WTC11 (cell line): ENCODE data around the gene STXBP1. TPM values are rescaled to one million over a fixed set of nuclear protein-coding genes. Genes with fewer than 3 reads are reported as not detected.

Experiments used
- ATAC-seq: fragments of 200-7000 bp; cut with Tn5 transposase; 2 replicates; pipeline ENCODE4 v1.10.0; 2021; ENCODE audit warnings: mild to moderate bottlenecking, moderate library complexity
- CTCF ChIA-PET: fragments of 300-600 bp; sonication (Branson Sonifier 250); formaldehyde crosslinking; loops from one replicate; lab custom pipeline; 2021; ENCODE audit warnings: antibody characterized with exemption; lab: Charles Lee
- POLR2A ChIA-PET: fragments of 350-600 bp; sonication (Branson Sonifier 250); formaldehyde crosslinking; loops from one replicate; lab custom pipeline; 2021; ENCODE audit warnings: antibody characterized with exemption; lab: Charles Lee
- DNase-seq: peaks from one replicate; pipeline ENCODE4 v3.0.0; 2021; ENCODE audit warnings: low spot score
- H3K27ac Mint-ChIP-seq: 2 replicates; pipeline ENCODE4 v1.8.0; 2021; ENCODE audit warnings: mixed read lengths
- H3K27me3 Mint-ChIP-seq: 2 replicates; pipeline ENCODE4 v1.8.0; 2021; ENCODE audit warnings: low read depth, mild to moderate bottlenecking, moderate library complexity, mixed read lengths
- H3K36me3 Mint-ChIP-seq: 2 replicates; pipeline ENCODE4 v1.8.0; 2021; ENCODE audit warnings: mixed read lengths
- H3K4me1 Mint-ChIP-seq: 2 replicates; pipeline ENCODE4 v1.8.0; 2022; ENCODE audit warnings: mixed read lengths
- H3K4me3 Mint-ChIP-seq: 2 replicates; pipeline ENCODE4 v1.8.0; 2021; ENCODE audit warnings: mild to moderate bottlenecking, moderate library complexity, mixed read lengths
- H3K9me3 Mint-ChIP-seq: 2 replicates; pipeline ENCODE4 v1.8.0; 2021; ENCODE audit warnings: mixed read lengths
- CREM ChIP-seq: sonication (generic); formaldehyde crosslinking; IDR thresholded peaks from 2 replicates; pipeline ENCODE4 v1.8.1; 2022; ENCODE audit warnings: mild to moderate bottlenecking, missing genetic modification reagents, moderate library complexity
- E2F1 ChIP-seq: sonication (generic); formaldehyde crosslinking; IDR thresholded peaks from 2 replicates; pipeline ENCODE4 v1.8.0; 2022; ENCODE audit warnings: mild to moderate bottlenecking, missing genetic modification reagents
- GABPB1 ChIP-seq: sonication (generic); formaldehyde crosslinking; IDR thresholded peaks from 2 replicates; pipeline ENCODE4 v1.8.1; 2023; ENCODE audit warnings: mild to moderate bottlenecking, missing genetic modification reagents
- GTF2I ChIP-seq: fragments of 250-450 bp; sonication (Bioruptor Pico); conservative IDR thresholded peaks from 2 replicates; pipeline ENCODE4 v1.4.0; 2021; ENCODE audit warnings: mild to moderate bottlenecking
- HMGA2 ChIP-seq: fragments of 250-450 bp; sonication (Bioruptor Pico); IDR thresholded peaks from 2 replicates; pipeline ENCODE4 v1.4.0; 2021; ENCODE audit warnings: mild to moderate bottlenecking, moderate library complexity
- MXD4 ChIP-seq: fragments of 250-450 bp; sonication (Bioruptor Pico); IDR thresholded peaks from 2 replicates; pipeline ENCODE4 v1.8.0; 2021; ENCODE audit warnings: mild to moderate bottlenecking, moderate library complexity, borderline replicate concordance
- OVOL2 ChIP-seq: fragments of 250-450 bp; sonication (Bioruptor Pico); IDR thresholded peaks from 2 replicates; pipeline ENCODE4 v1.9.0; 2021; ENCODE audit warnings: mild to moderate bottlenecking, borderline replicate concordance
- PRDM15 ChIP-seq: sonication (generic); formaldehyde crosslinking; IDR thresholded peaks from 2 replicates; pipeline ENCODE4 v1.8.0; 2022; ENCODE audit warnings: missing genetic modification reagents
- SOX15 ChIP-seq: fragments of 250-450 bp; sonication (Bioruptor Pico); IDR thresholded peaks from 2 replicates; pipeline ENCODE4 v1.9.0; 2021; ENCODE audit warnings: mild to moderate bottlenecking
- TCF7 ChIP-seq: sonication (generic); formaldehyde crosslinking; IDR thresholded peaks from 2 replicates; pipeline ENCODE4 v1.8.0; 2022; ENCODE audit warnings: mild to moderate bottlenecking, low read depth, missing genetic modification reagents, moderate library complexity
- ZBTB21 ChIP-seq: sonication (generic); formaldehyde crosslinking; IDR thresholded peaks from 2 replicates; pipeline ENCODE4 v1.8.1; 2023; ENCODE audit warnings: mild to moderate bottlenecking, missing genetic modification reagents, borderline replicate concordance
- ZBTB43 ChIP-seq: sonication (generic); formaldehyde crosslinking; IDR thresholded peaks from 2 replicates; pipeline ENCODE4 v1.8.1; 2023; ENCODE audit warnings: mild to moderate bottlenecking, missing genetic modification reagents
- ZNF121 ChIP-seq: sonication (generic); formaldehyde crosslinking; IDR thresholded peaks from 2 replicates; pipeline ENCODE4 v1.8.0; 2023; ENCODE audit warnings: missing genetic modification reagents
- ZNF281 ChIP-seq: sonication (generic); formaldehyde crosslinking; IDR thresholded peaks from 2 replicates; pipeline ENCODE4 v1.8.0; 2023; ENCODE audit warnings: mild to moderate bottlenecking, missing genetic modification reagents
- total RNA-seq: library from RNA; stranded (reverse); gene quantifications from 3 replicates; pipeline ENCODE4 v1.2.3, GENCODE V29; 2021
- TF ChIP-seq, protein P1 (sequence below): sonication (generic); formaldehyde crosslinking; IDR thresholded peaks from 2 replicates; pipeline ENCODE4 v1.8.0; 2022; ENCODE audit warnings: mild to moderate bottlenecking, missing genetic modification reagents
- TF ChIP-seq, protein P2 (sequence below): sonication (generic); formaldehyde crosslinking; IDR thresholded peaks from 2 replicates; pipeline ENCODE4 v1.8.1; 2022; ENCODE audit warnings: low read depth, mild to moderate bottlenecking, moderate library complexity, missing genetic modification reagents, borderline replicate concordance

STXBP1 gene
- total RNA-seq, 1 experiment from 2014 or later = 37.1 TPM

- H3K4me3 Mint-ChIP-seq = no peak overlapping the region
- CTCF ChIA-PET = interaction anchor here (0.7 kb wide), 1 partner anchor 467 kb away, joined by 3 read pairs; no protein-coding TSS in a partner anchor
- POLR2A ChIA-PET = no interaction called here
- H3K27me3 Mint-ChIP-seq = no peaks in the 10 kb centered on the region
- H3K36me3 Mint-ChIP-seq = no peaks in the 10 kb centered on the region
- no peak for DNase-seq
- no peak overlapping the region for H3K27ac Mint-ChIP-seq
- H3K9me3 Mint-ChIP-seq = no peaks in the 10 kb centered on the region
- TF ChIP-seq PRDM15 (CRISPR knock-in tag) (no peak), SOX15 (CRISPR knock-in tag) (no peak), E2F1 (no peak), ZBTB21 (no peak), MXD4 (CRISPR knock-in tag) (no peak), ZBTB43 (CRISPR knock-in tag) (no peak), GABPB1 (no peak), ZNF121 (CRISPR knock-in tag) (no peak), TCF7 (no peak), ZNF281 (CRISPR knock-in tag) (no peak), OVOL2 (CRISPR knock-in tag) (no peak), CREM (no peak), HMGA2 (CRISPR knock-in tag) (no peak), GTF2I (no peak)
- TF ChIP-seq, protein P1, sequence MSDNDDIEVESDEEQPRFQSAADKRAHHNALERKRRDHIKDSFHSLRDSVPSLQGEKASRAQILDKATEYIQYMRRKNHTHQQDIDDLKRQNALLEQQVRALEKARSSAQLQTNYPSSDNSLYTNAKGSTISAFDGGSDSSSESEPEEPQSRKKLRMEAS (CRISPR knock-in tag) = no peak
- TF ChIP-seq, protein P2, sequence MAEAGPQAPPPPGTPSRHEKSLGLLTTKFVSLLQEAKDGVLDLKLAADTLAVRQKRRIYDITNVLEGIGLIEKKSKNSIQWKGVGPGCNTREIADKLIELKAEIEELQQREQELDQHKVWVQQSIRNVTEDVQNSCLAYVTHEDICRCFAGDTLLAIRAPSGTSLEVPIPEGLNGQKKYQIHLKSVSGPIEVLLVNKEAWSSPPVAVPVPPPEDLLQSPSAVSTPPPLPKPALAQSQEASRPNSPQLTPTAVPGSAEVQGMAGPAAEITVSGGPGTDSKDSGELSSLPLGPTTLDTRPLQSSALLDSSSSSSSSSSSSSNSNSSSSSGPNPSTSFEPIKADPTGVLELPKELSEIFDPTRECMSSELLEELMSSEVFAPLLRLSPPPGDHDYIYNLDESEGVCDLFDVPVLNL (CRISPR knock-in tag) = no peak
- ATAC-seq = no peak
- H3K4me1 Mint-ChIP-seq = peaks cover 37% of the 10 kb centered on the region
These were observed 38.4 kb downstream of the STXBP1 start for GRCh38 chr9:127650518-127650917.
